Upper lobe of left lung (tissue), 4 donors: ENCODE results near the gene RDM1.

Source experiments
- CTCF ChIP-seq, 6 experiments: fragments of 450-650 bp in 4 of 6; fragments of 200-600 bp in 2 of 6; sonication (generic) in 2 of 6; IDR thresholded peaks; one replicate each; pipeline ENCODE4 v1.5.1; 2016 to 2019; ENCODE audit warnings: antibody characterized with exemption in 6 of 6
- POLR2AphosphoS5 ChIP-seq, 2 donors: sonication (generic); formaldehyde crosslinking; IDR thresholded peaks; one replicate each; pipeline ENCODE4 v1.5.1; 2017; ENCODE audit warnings: antibody characterized with exemption in 2 of 2

GRCh38 chr17:35889241-35889640 is 41.3 kb downstream of the RDM1 start:
- TF ChIP-seq POLR2AphosphoS5 (IDR thresholded peaks at IDR 0.05) (no peak), CTCF (IDR thresholded peaks at IDR 0.05) (no peak)
